Activated effector memory CD4-positive, alpha-beta T cell treated with Interleukin-2 at 50 U/mL for 16 hours (primary cell): Measurements from ENCODE around the gene CCDC122.

Experiments used
- DNase-seq: peaks from one replicate; pipeline ENCODE4 v3.0.0-alpha.2; 2020

CCDC122 gene

DNA sequence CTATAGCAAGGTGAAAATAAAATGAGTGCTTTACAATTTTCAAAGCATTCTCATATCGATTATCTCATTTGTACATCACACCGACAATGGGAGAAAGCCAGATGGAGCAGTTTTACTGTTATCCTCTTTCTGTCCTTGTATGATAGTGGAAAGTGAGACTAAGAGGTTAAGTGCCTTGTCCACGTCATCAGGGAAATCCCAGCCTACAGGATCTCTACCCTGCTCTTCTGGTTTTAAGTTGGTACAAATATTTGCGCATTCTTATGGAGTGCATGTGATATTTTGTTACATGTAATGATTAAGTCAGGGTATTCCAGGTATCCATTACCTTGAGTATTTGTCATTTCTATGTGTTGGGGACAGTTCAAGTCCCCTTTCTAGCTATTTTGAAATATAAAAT lies 80.3 kb downstream of the CCDC122 start:
- DNase-seq: no peak

DNA sequence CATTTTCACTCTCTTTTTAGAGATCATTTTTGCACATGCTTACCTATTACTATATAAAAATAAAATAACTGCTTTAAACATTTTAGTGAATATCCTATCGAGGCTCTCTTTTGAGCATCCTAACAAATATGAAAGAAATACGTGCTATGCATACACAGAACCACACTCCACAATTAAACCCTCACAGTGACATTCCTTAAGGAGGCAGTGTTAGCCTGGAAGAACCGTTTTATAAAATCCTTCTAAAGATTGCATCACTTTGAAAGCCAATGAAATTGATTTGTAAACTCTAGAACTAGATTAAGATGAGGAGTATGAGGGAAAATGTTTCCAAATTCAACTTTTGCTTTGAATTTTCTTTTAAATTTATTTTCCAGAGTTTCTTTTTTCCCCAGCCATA lies 81.7 kb downstream of the CCDC122 start:
- DNase-seq: no peak

DNA sequence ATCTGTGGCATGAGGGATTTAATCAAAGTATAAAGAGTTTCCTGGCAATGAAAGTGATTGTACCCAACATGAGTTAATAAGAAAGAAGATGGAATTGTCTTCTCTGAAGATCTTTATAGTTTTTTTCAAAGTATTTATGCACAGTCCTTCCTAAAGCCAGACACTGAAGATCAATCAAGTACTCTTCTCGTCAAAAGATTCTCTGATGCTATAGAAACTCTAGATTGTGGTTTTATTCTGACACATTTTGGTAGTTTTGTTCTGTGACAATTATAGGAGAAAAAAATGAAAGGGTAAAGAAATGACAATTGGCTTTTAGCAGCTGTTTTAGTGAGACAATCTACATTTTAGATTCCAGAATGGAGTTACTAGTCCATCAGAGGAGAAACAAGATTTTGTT lies 82.4 kb downstream of the CCDC122 start:
- DNase-seq: no peak

DNA sequence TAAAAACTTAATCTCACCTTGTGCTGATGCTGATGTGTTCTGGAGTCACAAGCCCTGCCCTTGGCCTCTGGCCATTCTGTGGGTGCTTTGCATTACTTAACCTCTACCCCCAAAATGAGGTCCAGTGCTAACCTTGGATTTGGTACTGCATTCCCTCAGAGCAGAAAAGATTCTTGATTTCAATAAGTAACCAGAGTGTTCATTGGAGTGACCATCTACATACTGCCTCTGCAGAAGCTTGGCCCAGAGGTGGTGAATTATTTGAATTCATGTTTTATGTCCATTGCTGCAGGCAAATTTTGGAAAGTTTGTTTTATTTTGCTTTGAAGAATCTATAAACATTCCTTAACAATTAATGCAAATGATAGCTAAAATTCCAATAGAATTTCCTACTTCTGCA lies 85.1 kb downstream of the CCDC122 start:
- no peak for DNase-seq

DNA sequence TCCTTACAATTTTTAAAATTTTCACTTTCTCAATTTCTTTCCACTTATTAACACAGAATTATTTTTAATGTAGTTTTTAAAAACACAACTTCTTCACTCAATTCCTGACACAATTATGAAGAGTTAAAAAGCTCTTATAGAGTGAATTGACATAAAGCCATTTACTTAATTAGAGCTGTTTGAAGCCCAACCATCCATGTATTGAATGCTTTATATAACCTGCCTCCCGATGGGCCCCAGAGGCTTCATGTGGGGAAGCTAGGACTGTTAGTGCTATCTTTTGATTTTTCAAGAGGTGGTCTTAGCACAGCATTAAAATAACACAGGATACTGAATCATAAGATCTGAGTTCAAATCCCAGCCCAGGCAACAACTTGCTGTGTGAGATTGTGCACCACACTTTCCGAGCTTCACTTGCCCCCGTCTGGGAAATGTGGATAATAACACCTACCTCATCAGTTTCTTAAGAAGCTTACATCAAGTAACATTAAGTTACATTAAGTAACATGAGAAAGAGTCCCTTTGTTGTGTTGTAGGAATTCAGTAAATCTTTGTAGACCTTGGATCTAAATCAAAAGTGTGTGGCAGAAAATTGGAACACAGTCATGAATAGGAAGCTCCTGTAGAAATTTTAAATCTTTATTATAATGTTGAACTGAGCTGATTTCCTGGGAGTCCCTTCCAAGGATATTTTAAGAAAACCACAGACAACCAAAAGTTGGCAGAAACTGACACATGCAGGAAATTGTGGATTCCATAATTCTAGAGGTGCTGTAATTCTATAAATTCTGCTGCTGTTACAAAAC lies 87.3 kb downstream of the CCDC122 start:
- no peak for DNase-seq

DNA sequence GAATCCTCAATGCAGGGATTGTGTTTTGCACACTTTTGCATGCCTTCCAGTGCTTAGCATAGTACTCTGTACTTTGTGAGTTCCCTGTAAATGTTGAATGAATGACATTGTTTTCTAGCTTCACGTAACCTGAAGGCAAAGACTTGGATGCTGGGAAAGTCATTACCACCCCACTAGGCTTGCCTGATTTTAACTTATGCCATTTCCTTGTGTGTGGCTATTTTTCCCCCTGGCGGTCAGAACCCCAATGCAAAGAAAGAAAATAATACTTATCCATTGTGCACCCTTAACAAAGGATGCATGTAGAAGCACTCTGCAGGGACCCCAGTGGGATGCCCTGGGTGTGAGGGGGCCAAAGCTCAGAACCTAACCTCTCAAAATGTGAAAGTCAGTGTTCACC lies 91.5 kb downstream of the CCDC122 start:
- DNase-seq: no peak

DNA sequence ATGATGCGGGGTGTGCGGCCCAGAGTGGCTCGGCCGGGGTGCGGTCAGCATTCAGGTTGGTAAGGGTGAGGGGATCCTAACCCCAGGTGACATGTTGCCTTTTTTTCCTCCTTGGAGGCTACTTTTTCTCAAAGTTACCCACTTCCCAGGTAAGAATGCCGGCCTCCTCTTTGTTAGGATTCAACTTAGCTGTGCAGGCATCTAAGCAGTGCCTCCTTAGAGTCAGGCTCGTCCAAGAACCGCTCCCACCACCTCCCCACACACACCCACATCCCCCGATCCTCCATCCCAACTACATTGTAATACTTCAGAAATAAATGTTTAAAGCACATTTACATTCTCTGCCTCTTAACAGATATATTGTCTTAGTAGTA lies 92.0 kb downstream of the CCDC122 start:
- DNase-seq: no peak

DNA sequence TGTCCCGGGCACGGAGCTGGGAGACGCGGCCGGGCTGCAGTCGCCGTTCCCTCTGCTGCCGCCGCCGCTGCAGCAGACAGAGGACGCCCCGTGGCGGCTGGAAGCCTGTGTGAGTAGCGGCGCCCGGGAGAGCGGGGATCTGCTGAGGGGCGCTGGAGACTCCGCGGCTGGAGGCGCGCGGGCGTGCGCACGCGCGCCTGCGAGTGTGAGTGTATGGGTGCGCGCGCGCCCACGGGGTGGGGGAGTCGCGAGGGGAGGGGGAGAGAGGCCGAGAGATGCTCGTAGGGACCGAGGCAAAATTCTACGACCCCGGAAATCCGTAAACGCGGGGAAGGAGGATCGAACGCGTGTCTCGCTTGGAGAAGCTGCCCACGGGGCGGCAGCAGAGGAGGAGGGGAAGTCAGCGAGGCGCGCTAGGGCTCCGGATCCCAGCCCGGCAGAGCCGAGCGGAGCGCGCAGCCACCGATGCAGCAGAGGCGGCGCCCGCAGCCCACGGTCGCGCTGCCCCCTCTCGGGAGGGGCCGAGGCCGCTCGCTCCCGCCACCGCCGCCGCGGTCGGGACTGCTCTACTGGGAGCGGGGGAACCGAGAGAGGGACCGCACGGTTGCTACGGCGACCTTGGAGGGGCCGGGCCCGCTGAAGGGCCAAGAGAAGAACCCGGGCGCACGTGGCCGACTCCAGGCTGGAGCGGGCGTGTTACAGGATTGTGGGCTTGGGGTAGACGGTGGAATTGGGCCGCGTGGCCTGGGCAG lies 92.6 kb downstream of the CCDC122 start, which contains the start of gene ENOX1:
TSS of gene ENOX1 (minus strand) at position 207 of the 752 bp plus-strand sequence.
- DNase-seq: no peak

DNA sequence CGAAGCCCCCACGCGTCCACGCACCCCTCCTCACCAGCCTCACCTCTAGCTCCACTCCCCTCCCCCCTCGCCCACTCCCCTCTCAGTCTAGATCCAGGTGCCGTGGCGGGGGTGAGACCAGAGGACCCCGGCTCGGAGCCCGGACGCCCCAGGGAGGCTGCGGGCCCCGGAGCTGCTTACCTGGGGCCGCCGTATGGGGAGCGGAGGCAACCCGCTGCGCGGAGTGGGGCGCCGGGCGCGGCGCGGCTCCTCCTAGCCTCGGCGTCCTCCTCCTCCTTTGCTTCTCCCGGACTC lies 93.1 kb downstream of the CCDC122 start:
- DNase-seq: no peak
